GM21576 (cell line): ENCODE data around the gene RUNDC1.
"Not testable (repeated sequence)": the region's sequence is repeated elsewhere in the genome, so short reads cannot be mapped to it uniquely, and the experiment has no call there.

Experiments used
- ATAC-seq: cut with Tn5 transposase; IDR thresholded peaks from one replicate; pipeline ENCODE4 v1.9.1; 2021; ENCODE audit warnings: mild to moderate bottlenecking, moderate library complexity; ENCODE audit not compliant: unreplicated experiment

The RUNDC1 gene

DNA sequence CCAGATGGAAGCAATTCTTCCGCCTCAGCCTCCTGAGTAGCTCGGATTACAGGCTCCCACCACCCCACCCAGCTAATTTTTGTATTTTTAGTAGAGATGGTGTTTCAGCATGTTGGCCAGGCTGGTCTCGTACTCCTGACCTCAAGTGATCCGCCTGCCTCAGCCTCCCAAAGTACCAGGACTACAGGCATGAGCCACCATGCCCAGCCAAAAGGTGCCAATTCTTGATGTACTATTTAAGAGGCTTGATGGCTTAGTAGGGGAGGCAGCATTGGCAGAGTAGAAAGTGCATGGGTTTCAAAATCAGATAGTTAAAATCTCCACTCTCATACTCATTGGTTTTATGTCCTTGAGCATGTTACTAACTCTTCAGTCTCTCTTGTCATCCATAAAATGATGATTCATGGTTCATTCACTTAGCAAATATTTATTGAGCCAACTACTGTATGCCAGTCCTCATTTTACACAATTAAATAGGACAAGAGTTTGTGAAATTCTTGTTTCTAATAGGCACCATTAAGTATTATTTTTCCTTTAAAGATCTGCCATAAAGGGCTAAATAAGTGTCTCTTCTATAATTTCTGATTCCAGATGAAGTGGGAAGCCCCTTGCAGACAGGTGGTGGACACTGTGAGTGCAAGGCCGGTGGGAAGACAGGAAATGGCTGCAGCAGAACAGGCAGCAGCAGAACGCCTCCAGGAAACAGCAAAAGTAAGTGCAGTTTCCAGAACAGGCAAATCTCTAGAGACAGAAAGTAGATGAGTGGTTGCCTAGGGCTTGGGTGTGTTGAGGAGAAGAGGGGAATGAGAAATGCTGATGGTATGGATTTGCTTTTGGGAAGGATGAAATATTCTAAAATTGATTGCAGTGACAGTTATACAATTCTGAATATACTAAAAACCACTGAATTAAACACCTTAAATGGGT, 9.6 kb downstream of the RUNDC1 start:
- ATAC-seq, result no peak

DNA sequence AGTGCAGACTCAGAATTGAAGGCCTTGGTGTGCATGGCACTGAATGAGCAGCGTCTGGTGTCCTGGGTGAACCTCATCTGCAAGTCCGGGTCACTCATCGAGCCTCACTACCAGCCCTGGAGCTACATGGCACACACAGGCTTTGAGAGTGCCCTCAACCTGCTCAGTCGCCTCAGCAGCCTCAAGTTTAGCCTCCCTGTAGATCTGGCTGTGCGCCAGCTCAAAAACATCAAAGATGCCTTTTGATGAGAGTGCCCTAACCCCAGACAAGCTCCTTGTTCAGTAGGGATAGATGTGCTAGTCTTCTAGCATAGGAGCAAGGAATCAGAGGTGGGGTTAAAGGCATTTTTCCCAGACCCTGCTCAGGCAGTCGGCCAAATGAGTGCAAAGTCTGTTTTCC, 11.1 kb downstream of the RUNDC1 start:
- ATAC-seq, result no peak

DNA sequence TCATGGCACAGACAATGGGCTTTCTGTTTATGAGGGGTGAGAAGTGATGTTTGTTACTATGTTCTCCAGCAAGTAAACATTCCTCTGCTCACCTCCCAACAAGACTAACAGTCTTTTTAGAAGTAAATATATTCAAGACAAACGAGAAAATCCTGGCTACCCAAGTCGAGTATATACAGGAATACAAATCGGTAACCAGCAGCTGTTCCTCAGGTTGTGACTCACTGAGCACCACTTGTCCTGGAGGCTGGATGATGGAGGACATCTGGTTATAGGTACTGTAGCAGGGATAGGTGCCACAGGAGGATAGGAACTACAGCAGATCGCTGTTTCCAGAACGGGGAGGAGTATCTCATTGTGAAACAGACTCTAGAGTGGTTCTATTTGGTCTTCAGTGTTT, 12.5 kb downstream of the RUNDC1 start:
- ATAC-seq, result no peak

DNA sequence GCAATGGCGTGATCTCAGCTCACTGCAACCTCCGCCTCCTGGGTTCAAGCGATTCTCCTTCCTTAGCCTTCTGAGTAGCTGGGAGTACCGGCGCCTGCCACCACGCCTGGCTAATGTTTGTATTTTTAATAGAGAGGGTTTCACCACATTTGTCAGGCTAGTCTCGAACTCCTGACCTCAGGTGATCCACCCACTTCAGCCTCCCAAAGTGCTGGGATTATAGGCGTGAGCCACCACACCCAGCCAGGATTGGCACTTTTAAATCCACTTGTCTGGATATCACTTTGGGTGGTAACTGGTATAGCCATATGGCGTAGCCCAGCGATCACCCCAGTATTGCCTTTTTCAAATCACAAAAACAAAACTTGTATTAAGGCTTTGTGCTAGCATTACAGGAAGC, 13.5 kb downstream of the RUNDC1 start:
- ATAC-seq, result not testable (repeated sequence)

DNA sequence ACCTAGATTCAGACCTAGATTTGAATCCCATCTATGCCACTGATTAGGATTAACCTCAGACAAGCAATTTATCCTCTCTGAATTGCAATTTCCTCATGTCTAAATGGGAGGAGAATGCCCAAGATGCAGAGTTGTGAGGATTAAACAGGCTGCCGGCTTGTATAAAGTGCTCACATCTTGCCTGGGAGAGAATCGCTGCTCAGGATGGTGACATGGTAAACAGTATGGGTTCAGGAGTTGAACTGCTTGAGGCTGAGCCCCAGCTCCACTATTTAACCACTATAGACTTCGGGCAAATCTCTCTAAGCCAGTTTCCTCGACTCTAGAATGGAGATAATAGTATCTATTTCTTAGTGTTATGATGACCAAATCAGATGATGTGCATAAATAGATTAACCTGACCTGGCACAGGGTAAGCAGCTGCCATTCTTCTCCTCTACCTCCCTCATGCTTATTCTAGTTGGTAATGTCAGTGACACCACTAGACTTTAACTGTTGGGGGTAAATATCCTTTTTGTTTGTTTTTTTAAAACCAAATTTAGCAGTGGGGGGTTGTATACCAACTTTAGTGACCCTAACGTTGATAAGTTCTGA, 17.1 kb downstream of the RUNDC1 start:
- ATAC-seq, result no peak

DNA sequence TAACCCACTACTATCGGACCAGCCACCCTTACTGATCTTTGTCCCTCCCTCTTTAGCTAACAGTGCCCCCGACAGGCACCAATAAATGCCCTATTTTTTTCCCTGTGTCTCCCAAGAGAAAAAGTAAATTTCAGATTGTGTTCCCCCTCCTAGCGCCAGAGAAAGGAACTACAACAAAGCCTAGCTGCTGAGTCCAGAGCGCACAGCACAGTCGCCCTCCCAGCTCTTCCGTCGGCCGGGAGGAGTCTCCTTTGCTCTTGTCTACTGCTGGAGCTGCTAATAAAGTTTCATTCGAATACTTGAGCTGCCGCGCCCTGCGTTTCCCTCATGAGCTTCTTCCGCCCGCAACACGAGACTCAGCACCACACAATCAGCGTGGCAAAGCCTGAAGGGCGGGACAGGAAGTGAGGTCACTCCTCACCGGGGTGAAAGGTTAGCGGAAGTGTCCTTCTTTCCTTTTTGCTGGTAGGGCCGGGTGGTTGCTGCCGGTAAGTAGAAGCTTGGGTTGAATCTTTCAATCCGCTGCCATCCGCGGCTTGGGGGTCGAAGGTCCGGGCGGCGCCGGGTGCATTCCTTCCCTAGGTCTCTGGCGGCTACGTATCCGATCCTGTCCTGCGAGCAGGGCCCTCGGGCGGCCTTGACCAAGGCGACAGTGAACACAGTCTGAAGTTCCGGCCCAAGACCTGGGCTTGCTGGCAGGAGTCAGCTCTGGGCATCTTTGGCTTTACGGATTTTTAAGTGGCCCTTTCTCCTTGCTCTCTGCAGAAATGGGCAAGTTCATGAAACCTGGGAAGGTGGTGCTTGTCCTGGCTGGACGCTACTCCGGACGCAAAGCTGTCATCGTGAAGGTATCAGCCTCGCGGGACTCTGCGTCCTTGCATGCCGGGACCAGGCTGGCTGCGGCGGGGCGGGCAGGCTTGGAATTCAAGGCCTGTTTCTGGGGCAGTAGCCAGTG, 17.9 kb downstream of the RUNDC1 start, which contains the start of gene RPL27:
TSS of gene RPL27 (plus strand) at position 436 of the 955 bp plus-strand sequence. CDS start at position 768, 332 bp downstream.
- ATAC-seq, result peak; percentile 89

DNA sequence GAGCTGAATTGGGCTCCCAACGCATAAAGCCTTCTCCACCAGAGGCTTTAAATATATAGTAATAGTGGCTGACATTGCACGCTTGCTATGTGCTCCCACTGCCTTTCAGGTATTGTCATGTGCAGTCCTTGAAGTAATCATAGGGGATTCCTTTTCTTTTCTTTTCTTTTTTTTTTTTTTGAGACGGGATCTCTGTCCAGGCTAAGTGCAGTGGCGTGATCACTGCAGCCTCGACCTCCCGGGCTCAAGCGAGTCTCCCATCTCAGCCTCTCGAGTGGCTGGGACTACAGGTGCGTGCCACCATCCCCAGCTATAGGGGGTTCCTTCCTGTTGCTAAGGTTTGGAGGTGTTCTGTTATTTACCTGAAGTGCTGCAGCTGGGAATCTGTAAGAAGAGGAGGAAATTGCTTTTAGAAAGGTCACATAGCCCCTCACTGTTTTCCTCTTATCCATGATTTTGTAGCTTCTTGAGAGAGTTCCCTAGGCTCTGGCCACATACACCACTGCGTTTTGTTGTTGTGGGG, 18.7 kb downstream of the RUNDC1 start:
- ATAC-seq, result no peak

DNA sequence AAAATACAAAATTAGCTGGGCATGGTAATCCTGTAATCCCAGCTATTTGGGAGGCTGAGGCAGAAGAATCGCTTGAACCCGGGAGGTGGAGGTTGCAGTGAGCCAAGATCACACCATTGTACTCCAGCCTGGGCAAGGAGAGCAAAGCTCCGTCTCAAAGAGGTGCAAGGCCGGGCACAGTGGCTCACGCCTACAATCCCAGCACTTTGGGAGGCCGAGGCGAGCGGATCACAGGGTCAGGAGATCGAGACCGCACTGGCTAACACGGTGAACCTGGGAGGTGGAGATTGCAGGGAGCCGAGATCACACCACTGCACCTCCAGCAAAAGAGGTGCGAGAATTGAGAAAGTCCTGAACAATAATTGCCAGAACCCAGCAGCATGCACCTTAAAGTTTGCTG, 20.5 kb downstream of the RUNDC1 start:
- not testable (repeated sequence) for ATAC-seq

DNA sequence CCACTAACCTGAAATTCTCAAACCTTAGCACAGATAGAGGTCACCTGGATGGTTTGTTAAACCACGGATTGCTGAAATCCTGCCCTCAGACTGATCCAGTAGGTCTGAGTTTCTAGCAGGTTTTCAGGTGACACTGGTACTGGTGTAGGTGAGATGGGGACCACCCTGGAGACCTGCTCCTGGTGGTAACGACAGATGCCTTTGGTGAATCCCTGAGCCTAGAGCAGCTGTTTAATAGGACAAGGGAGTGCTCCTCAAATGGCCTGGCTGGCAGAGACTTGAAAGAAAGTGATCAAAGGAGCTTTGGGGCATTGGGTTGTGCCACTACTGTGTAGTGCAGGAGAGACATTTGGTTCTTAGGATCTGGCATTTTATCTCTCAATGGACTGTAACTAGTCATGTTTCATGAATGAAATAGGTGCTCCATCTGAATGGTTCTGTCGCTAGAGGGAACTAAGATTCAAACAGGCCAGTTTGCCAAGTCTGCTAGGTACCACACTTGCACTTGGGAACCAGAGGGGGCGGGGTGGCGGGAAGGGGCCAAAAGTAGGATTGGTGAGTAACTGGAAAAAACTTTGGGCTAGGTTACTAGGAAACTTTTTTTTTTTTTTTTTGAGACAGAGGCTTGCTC, 23.3 kb downstream of the RUNDC1 start:
- ATAC-seq, result no peak

DNA sequence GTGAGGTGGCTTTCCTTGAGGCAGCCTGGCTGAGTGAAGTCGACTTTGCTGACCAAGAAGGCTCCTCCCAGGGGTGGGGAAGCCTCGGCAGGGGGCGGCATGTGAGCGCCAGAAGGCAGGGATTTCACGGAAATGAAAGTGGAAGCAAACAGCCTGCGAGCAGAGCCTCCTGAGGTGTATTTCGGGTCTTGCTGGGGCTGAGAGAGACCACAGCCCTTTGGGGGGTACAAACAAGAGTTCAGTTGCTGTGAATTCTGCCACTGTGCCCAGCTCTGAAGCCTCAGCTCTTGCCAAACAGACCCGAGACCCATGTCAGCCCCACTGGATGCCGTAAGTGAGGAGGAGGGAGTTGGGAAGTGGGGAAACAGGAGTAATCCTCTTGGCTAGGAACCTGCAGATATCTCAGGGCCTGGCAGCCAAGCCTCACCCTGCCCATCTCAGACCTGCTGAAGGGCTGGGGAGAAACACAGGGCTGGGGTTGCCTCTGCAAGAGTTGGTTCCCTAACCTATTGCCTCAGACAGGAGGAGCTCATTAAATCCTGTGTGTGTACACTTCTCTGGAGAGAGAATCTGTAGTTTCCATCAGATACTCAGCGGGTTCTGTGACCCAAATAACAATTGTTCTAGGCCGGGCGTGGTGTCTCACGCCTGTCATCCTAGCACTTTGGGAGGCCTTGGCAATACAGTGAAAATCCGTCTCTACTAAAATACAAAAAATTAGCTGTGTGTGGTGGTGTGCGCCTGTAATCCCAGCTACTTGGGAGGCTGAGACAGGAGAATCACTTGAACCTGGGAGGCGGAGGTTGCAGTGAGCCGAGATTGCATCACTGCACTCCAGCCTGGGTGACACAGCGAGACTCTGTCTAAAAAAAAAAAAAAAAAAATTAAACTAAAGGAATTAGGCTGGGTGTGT, 26.5 kb downstream of the RUNDC1 start, which contains the start of gene IFI35:
TSS of gene IFI35 (plus strand) at position 146 of the 913 bp plus-strand sequence. CDS start at position 310, 164 bp downstream.
- ATAC-seq, result peak; percentile 85

DNA sequence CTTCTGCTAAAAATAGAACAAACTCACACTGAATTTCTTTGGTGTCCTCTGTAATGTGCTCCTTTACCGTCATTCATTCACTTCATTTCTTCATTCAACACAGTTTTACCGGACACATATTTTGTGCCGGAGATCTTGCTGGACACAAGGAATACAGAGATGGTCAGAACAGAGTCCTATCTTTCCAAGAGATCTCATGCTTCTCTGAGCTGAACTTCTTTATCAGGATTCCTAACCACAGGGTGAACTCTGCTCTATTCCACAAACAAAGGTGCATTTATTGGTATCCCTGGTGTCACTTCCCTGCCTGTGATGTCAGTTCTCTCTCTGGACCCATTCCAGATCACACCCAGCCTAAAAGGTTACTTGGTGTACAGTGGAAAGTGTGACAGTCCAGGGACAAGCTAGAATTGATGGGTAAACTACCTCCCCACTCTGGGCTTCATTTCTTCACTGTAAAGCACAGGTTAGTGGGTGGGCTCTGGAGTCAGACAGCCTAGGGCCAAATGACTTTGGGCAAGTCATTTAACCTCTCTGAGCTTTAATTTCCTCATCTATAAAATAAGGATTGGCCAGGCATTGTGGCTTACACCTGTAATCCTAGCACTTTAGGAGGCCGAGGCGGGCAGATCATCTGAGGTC, 30.4 kb downstream of the RUNDC1 start:
- ATAC-seq, result no peak

DNA sequence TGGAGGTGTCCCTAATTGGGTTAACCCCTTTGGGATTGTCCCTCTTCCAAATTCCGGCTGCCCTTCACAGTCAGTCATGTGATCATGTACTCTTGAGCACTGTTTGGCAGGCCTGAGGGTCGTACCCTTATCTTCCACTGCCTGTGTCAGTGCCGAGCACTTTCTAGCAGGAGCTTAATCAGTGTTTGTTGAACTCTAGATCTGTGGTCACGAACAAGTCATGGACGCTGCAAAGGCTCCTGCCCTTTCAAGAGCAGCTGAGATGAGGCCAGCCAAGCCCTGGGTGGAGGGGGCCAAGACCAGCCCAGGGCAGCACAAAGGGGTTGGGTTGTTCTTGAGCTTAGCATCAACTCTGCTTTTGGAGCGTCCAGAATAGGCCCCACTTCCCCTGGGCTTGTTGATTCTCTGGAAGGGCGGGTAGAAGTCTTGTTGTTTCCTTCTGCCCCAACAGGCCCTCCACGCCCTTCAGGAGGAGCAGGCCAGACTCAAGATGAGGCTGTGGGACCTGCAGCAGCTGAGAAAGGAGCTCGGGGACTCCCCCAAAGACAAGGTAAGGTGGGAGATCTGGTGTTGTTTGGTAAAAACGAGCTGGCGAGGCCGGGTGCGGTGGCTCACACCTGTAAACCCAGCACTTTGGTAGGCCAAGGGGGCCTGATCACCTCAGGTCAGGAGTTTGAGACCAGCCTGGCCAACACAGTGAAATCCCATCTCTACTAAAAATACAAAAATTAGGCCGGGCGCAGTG, 31.5 kb downstream of the RUNDC1 start:
- ATAC-seq, result no peak

DNA sequence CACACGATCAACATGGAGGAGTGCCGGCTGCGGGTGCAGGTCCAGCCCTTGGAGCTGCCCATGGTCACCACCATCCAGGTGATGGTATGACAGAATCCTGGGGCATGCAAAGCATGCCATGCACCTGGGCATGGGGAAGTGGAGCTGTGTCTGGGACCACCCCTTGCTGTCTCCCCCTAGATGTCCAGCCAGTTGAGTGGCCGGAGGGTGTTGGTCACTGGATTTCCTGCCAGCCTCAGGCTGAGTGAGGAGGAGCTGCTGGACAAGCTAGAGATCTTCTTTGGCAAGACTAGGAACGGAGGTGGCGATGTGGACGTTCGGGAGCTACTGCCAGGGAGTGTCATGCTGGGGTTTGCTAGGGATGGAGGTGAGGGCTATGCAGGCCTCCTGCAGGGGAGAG, 32.9 kb downstream of the RUNDC1 start:
- ATAC-seq, result no peak

DNA sequence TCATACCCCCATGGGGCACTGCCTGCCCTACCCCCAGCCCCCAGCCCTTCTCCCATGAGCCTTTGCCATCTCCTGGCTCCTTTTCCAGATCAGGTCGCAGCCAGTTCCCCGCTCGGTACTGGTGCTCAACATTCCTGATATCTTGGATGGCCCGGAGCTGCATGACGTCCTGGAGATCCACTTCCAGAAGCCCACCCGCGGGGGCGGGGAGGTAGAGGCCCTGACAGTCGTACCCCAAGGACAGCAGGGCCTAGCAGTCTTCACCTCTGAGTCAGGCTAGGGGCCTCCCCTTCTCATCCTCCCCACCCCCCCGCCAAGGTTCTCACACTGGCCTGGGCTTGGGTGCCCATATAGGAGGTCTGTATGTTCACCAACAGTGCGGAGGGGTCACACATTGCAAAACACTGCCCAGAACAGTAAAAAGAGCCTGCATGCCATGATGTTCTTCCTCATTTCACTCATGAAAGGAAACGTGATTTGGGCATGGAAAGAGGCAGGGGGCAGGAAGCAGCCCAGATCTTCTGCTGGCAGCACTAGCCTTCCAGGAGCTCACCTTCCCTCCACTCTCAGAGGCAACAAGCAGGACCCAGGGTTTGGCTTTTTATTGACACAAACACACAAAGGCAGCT, 33.8 kb downstream of the RUNDC1 start:
- no peak for ATAC-seq

DNA sequence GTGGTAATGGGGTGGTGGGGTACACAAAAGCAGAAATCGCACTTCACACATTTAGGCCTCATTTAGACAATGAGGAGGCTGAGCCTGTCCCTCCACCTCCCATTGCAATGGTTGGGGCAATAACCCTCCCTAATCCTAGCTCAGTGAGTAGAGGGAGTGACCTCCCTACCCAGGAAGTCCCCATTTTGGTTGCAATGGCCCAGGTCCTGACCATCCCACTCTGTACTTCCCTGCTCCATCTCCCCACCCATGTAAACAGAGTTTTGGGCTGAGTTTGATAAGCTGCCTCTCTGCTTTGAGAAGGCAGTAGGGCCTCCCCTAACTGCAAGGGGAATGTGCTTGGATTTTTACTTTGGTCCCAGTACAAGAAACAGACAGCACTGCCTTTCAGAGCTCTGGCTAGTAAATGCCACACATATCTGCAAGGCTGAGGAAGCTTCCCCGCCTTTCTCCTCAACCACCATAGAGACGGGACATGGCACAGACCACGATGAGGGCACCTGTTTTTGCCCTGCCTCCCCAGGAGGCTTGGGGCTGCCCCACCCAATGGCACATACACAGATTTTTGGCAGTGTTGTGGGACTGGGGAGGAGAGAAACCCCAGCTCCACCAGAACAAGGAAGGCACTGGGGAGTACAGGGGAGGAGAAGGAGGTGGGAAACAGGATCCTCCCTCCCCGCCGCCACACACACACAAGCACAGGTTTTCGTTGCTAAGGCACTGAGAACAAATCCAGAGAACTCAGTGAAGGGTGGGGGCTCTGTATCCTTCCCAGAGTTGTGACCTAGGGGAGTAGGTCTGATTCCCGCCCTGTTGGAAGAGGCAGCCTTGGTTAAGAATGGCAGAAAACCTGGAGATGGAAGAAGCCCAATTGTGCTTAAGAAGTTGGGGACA, 34.5 kb downstream of the RUNDC1 start:
- no peak for ATAC-seq

DNA sequence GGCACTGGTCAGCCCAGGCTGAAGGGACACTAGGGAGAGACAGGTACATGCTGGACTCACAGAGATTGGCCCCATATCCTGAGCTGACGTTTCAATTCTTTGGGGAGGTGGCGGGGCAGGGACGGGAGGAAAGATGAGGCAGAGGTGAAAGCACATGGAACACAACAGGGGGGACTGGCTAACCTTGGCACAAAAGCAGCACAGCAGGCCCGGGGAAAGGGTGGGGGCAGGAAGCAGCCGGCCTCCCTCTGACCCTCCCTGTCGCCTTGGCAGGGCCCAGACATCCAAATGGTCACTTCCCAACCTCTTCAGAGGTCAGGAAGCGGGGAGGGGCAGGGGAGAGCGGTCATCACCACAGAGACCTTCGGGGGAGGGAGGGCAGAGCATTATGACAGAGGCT, 35.2 kb downstream of the RUNDC1 start:
- no peak for ATAC-seq

DNA sequence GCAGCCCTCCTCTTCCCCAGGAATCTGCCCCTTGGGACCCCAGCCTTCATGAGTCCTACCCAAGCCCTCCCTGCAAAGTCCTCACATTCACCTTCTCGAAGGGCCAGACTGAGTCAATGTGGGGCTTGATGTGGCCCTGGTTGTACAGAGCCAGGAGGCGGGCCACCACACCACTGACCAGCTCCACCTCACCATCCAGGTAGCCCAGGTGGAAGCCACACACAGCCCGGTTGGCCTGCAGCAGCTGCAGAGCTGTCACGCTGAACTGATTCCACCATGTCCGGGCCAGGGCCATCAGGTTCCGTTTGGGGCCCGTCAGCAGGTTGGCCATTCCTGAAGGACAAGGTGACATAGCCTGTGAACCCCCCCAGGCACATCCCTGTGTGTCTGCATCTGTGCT, 35.9 kb downstream of the RUNDC1 start:
- ATAC-seq, result no peak
